ENCODE measurements around the gene ADAMTSL1. TPM values are rescaled to one million over a fixed set of nuclear protein-coding genes. Genes with fewer than 3 reads are reported as not detected.

ADAMTSL1 gene
- total and polyA plus RNA-seq, 2 of the 8 experiments (the other 6 are each of a cell fraction or from before 2014, with no cell fraction given) = 0.84 to 1.1 TPM

DNA sequence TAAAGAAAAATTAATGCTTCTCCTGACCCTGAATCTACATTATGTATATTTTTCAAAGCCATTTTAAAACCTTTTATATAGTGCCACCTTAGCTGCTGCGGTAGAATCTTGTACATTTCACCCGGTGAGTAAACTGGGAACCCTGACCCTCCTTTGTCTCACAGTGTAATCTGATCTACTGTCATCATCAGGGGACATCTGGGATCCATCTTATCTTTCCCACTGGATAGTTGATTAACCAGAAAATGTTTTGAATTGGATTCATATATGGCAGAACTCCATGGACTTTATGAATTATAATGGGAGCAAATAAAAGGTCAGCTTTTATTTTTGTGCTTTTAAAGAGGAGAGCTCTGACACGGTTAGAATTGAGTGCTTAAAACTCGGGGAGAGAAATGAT lies 95.0 kb downstream of the ADAMTSL1 start (continued):
- TF ChIP-seq, protein P1, sequence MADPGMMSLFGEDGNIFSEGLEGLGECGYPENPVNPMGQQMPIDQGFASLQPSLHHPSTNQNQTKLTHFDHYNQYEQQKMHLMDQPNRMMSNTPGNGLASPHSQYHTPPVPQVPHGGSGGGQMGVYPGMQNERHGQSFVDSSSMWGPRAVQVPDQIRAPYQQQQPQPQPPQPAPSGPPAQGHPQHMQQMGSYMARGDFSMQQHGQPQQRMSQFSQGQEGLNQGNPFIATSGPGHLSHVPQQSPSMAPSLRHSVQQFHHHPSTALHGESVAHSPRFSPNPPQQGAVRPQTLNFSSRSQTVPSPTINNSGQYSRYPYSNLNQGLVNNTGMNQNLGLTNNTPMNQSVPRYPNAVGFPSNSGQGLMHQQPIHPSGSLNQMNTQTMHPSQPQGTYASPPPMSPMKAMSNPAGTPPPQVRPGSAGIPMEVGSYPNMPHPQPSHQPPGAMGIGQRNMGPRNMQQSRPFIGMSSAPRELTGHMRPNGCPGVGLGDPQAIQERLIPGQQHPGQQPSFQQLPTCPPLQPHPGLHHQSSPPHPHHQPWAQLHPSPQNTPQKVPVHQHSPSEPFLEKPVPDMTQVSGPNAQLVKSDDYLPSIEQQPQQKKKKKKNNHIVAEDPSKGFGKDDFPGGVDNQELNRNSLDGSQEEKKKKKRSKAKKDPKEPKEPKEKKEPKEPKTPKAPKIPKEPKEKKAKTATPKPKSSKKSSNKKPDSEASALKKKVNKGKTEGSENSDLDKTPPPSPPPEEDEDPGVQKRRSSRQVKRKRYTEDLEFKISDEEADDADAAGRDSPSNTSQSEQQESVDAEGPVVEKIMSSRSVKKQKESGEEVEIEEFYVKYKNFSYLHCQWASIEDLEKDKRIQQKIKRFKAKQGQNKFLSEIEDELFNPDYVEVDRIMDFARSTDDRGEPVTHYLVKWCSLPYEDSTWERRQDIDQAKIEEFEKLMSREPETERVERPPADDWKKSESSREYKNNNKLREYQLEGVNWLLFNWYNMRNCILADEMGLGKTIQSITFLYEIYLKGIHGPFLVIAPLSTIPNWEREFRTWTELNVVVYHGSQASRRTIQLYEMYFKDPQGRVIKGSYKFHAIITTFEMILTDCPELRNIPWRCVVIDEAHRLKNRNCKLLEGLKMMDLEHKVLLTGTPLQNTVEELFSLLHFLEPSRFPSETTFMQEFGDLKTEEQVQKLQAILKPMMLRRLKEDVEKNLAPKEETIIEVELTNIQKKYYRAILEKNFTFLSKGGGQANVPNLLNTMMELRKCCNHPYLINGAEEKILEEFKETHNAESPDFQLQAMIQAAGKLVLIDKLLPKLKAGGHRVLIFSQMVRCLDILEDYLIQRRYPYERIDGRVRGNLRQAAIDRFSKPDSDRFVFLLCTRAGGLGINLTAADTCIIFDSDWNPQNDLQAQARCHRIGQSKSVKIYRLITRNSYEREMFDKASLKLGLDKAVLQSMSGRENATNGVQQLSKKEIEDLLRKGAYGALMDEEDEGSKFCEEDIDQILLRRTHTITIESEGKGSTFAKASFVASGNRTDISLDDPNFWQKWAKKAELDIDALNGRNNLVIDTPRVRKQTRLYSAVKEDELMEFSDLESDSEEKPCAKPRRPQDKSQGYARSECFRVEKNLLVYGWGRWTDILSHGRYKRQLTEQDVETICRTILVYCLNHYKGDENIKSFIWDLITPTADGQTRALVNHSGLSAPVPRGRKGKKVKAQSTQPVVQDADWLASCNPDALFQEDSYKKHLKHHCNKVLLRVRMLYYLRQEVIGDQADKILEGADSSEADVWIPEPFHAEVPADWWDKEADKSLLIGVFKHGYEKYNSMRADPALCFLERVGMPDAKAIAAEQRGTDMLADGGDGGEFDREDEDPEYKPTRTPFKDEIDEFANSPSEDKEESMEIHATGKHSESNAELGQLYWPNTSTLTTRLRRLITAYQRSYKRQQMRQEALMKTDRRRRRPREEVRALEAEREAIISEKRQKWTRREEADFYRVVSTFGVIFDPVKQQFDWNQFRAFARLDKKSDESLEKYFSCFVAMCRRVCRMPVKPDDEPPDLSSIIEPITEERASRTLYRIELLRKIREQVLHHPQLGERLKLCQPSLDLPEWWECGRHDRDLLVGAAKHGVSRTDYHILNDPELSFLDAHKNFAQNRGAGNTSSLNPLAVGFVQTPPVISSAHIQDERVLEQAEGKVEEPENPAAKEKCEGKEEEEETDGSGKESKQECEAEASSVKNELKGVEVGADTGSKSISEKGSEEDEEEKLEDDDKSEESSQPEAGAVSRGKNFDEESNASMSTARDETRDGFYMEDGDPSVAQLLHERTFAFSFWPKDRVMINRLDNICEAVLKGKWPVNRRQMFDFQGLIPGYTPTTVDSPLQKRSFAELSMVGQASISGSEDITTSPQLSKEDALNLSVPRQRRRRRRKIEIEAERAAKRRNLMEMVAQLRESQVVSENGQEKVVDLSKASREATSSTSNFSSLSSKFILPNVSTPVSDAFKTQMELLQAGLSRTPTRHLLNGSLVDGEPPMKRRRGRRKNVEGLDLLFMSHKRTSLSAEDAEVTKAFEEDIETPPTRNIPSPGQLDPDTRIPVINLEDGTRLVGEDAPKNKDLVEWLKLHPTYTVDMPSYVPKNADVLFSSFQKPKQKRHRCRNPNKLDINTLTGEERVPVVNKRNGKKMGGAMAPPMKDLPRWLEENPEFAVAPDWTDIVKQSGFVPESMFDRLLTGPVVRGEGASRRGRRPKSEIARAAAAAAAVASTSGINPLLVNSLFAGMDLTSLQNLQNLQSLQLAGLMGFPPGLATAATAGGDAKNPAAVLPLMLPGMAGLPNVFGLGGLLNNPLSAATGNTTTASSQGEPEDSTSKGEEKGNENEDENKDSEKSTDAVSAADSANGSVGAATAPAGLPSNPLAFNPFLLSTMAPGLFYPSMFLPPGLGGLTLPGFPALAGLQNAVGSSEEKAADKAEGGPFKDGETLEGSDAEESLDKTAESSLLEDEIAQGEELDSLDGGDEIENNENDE (IDR thresholded peaks at IDR 0.05; ENCODE audit: insufficient replicate concordance, low read length) = no peak
- TF ChIP-seq ASH2L (IDR thresholded peaks at IDR 0.05; ENCODE audit: low read length) (no peak), SIX5 (IDR thresholded peaks at IDR 0.05; ENCODE audit: low read depth, low read length) (no peak), CHD1 (IDR thresholded peaks at IDR 0.05; ENCODE audit: low read depth, low read length) (no peak), SUZ12 (IDR thresholded peaks at IDR 0.05; ENCODE audit: low read length) (no peak), SP1 (IDR thresholded peaks at IDR 0.05; ENCODE audit: low read depth, low read length) (no peak), RXRA (IDR thresholded peaks at IDR 0.05; ENCODE audit: insufficient read depth, low read depth, low read length) (no peak)

Measured in H1 (cell line).